Mesothelial cell of epicardium (in vitro differentiated cells): ENCODE results near the gene CEP85. TPM values are rescaled to one million over a fixed set of nuclear protein-coding genes. Genes with fewer than 3 reads are reported as not detected.

Experiments used
- DNase-seq, 2 experiments: peaks; one replicate each; pipeline ENCODE4 v3.0.0; 2021; ENCODE audit warnings: low spot score in 2 of 2; ENCODE audit not compliant: unreplicated experiment in 2 of 2
- H3K27ac Mint-ChIP-seq: 2 replicates; pipeline ENCODE4 v1.8.0; 2021; ENCODE audit warnings: mixed read lengths
- H3K27me3 Mint-ChIP-seq: 2 replicates; pipeline ENCODE4 v1.8.0; 2021; ENCODE audit warnings: low read depth, mixed read lengths
- H3K36me3 Mint-ChIP-seq: 2 replicates; pipeline ENCODE4 v1.8.0; 2021; ENCODE audit warnings: mixed read lengths
- H3K4me1 Mint-ChIP-seq: 2 replicates; pipeline ENCODE4 v1.8.0; 2021; ENCODE audit warnings: mixed read lengths
- H3K4me3 Mint-ChIP-seq: 2 replicates; pipeline ENCODE4 v1.8.0; 2021; ENCODE audit warnings: mild to moderate bottlenecking, moderate library complexity, mixed read lengths
- H3K9me3 Mint-ChIP-seq: 2 replicates; pipeline ENCODE4 v1.8.0; 2021; ENCODE audit warnings: mixed read lengths
- CTCF ChIP-seq: fragments of 200-600 bp; sonication (generic); IDR thresholded peaks from one replicate; pipeline ENCODE4 v1.5.0; 2021; ENCODE audit warnings: antibody characterized with exemption; ENCODE audit not compliant: unreplicated experiment
- total RNA-seq: library from RNA; stranded (reverse); gene quantifications from 3 replicates; pipeline ENCODE4 v1.2.1, GENCODE V29; 2021

CEP85 gene
- total RNA-seq, 1 donor from 2014 or later = 20.3 TPM

DNA sequence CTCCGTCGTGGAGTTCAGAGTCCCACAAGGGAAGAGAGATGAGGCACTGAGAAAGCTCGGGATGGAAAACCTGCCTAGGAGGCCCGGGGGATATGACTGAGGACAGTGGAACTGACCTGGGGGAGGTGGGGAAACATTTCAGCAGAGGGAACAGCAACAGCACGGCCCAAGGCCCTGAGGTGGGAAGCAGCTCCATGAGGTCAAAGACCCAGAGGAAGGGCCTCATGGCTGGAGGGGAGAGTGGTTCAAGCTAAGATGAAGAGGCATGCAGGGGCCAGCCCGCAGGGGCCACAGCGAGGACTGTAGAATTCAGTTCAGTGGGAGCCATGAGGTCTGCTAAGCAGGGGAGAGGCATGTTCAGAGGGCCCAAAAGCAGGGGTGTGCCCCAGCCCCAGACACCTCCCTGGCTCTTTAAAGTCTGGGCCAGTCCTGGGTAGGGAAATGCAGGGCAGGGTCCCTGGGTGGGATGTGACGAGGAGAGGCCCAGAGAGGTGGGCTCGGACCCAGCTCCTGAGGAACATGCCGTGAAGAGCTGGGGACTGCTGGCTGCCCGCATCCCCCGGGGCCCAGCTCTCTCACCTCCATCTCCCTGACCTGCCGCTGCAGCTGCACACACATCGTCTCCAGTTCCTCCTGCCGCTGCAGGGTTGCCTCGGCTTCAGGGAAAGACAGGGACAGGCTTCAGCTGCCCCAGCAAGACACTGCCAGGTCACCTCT is 62.5 kb downstream of the CEP85 start:
- Mint-ChIP-seq H3K27me3 (no peaks in the 10 kb centered on the region), H3K36me3 (peaks cover 2% of the 10 kb centered on the region), H3K9me3 (no peaks in the 10 kb centered on the region), H3K4me3 (no peak overlapping the region), H3K27ac (no peak overlapping the region), H3K4me1 (peaks cover 3% of the 10 kb centered on the region)
- TF ChIP-seq CTCF = no peak
- DNase-seq = no peak

DNA sequence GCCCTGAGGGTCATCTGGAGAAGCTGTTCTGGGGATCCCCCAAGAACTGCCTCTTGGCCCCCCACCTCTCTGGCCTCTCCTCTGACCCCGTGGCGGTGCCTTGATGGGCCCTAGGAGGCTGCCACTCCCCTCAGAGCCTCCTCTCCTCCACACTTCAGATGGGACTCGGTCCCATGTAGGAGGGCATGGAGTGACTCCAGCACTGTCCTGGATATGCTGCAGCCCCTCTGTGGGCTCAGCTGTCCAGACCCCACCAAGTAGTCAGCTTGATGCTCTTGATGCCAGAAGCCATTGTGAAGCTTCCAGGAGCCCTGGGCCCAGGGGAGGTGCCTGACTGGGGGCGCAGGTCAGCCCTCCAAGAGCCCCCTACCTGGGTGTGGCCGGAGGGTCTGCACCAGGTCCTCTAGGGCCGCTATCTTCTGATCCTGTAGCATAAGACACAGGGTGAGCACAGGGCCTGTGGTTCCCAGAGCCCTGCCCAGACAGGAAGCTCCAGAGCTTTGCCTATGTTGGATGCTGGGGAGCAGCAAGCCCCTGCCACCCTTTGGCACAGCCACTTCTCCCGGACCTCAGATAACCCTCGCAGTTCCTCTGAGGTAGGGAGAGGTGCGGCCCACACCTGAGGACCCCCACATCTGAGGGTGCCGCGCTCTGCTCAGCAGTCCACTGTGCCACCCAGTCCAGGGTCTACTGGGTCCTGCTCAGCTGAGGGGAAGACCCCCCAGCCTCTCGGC is 63.2 kb downstream of the CEP85 start:
- Mint-ChIP-seq H3K9me3 (no peaks in the 10 kb centered on the region), H3K27ac (no peak overlapping the region), H3K27me3 (no peaks in the 10 kb centered on the region), H3K4me1 (peaks cover 3% of the 10 kb centered on the region), H3K4me3 (no peak overlapping the region), H3K36me3 (peaks cover 2% of the 10 kb centered on the region)
- no peak for TF ChIP-seq CTCF
- DNase-seq = no peak

GRCh38 chr1:26297791-26298124 is 63.8 kb downstream of the CEP85 start:
- TF ChIP-seq CTCF = no peak
- Mint-ChIP-seq H3K27ac (no peak overlapping the region), H3K27me3 (no peaks in the 10 kb centered on the region), H3K9me3 (no peaks in the 10 kb centered on the region), H3K4me3 (no peak overlapping the region), H3K4me1 (peaks cover 3% of the 10 kb centered on the region), H3K36me3 (peaks cover 2% of the 10 kb centered on the region)
- DNase-seq = no peak

DNA sequence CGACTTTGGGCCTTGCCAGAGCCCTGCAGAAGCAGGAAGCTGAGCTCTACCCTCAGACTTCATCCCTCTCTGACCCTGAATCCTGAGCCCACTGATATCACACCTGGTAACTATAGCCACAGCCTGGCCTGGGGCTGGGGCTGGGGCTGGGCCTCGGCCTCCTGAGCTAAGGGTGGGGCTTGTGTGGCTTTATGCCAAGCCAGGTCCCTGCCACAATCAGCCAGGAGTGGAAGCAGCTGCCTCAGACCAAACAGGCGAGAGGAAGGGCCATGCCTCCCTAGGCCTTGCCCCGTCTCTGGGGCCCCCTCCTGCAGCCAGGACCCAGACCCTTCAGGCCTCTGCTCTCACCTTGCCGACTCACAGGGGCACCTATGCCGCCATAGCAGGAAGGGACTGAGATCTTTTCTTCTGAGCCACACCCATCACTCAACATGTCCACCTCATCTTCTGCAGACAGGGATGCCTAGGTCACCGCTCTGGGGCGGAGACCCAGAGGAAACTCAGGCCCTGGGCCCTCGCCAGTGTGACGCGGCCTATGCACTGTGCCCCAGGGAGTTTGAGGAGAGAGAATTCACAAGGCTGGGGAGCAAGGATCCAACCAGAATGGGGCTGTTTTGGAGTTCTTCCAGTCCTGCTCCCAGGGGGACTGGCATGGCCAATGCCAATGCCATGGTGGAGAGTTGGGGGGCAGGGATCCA is 66.7 kb downstream of the CEP85 start:
- Mint-ChIP-seq H3K27ac (no peak overlapping the region), H3K4me3 (no peak overlapping the region), H3K36me3 (no peaks in the 10 kb centered on the region), H3K4me1 (peaks cover 5% of the 10 kb centered on the region), H3K9me3 (no peaks in the 10 kb centered on the region), H3K27me3 (no peaks in the 10 kb centered on the region)
- TF ChIP-seq CTCF = no peak
- DNase-seq = no peak

GRCh38 chr1:26302733-26303405 is 68.9 kb downstream of the CEP85 start:
- DNase-seq = no peak
- H3K9me3 Mint-ChIP-seq = no peaks in the 10 kb centered on the region
- no peaks in the 10 kb centered on the region for H3K36me3 Mint-ChIP-seq
- H3K4me3 Mint-ChIP-seq = no peak overlapping the region
- H3K4me1 Mint-ChIP-seq = peaks cover 17% of the 10 kb centered on the region
- no peak for TF ChIP-seq CTCF
- no peak overlapping the region for H3K27ac Mint-ChIP-seq
- no peaks in the 10 kb centered on the region for H3K27me3 Mint-ChIP-seq
